RWPE1 (cell line): ENCODE measurements around the gene LRP1B.

Source experiments
- CTCF ChIA-PET: fragments of 350-600 bp; sonication (Branson Sonifier 250); formaldehyde crosslinking; extraction: SDS; loops from one replicate; lab custom pipeline; 2021; lab: Yijun Ruan, JAX
- POLR2A ChIA-PET: fragments of 400-600 bp; formaldehyde crosslinking; extraction: SDS; loops from one replicate; lab custom pipeline; 2020; ENCODE audit warnings: antibody characterized with exemption; ENCODE audit not compliant: low non-redundant PET; lab: Yijun Ruan, JAX
- DNase-seq: peaks from one replicate; pipeline ENCODE4 v3.0.0; 2012; ENCODE audit warnings: low spot score
- H3K27ac ChIP-seq: fragments of 450-650 bp; 2 replicates; pipeline ENCODE4 v1.5.1; 2017
- CTCF ChIP-seq: fragments of 450-650 bp; conservative IDR thresholded peaks from 2 replicates; pipeline ENCODE4 v1.5.1; 2017; ENCODE audit warnings: low read depth, mild to moderate bottlenecking

Gene LRP1B

DNA sequence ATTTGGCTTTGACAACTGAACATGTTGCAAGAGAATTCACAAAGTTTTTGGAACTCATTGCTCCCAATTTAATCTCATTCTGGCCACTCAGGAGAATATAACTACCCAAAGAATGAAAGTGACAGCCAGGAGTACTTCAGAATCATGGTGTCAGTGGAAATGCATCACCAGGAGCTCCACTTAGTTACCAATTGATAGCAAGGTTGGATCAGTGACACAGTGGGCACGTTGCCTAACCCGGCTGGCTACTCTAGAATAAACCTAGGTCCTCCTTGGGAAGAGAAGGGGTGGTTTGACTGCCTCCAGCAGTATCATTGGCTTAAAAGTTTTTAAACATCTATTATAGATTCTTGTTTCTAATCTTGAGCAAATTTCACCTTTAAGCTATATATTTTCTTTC is 40.0 kb upstream of the LRP1B start:
- no peak for TF ChIP-seq CTCF
- no peak for DNase-seq
- no peak overlapping the region for H3K27ac ChIP-seq
- CTCF ChIA-PET = no interaction called here
- POLR2A ChIA-PET = no interaction called here

- no peak overlapping the region for H3K27ac ChIP-seq
- CTCF ChIA-PET = interaction anchor here (0.6 to 1.5 kb wide), 3 partner anchors 527 to 1155 kb away, joined by 3 to 8 read pairs (median 3); no protein-coding TSS in a partner anchor
- POLR2A ChIA-PET = no interaction called here
- TF ChIP-seq CTCF = no peak
- peak; percentile 4 for DNase-seq
Observed at GRCh38 chr2:142165790-142166189, 35.0 kb upstream of the LRP1B start.

GRCh38 chr2:142153601-142154000 is 22.8 kb upstream of the LRP1B start:
- no peak for DNase-seq
- POLR2A ChIA-PET = no interaction called here
- H3K27ac ChIP-seq = no peak overlapping the region
- CTCF ChIA-PET = no interaction called here
- no peak for TF ChIP-seq CTCF

GRCh38 chr2:142150453-142150852 is 19.6 kb upstream of the LRP1B start:
- POLR2A ChIA-PET = no interaction called here
- no peak overlapping the region for H3K27ac ChIP-seq
- CTCF ChIA-PET = no interaction called here
- TF ChIP-seq CTCF = no peak
- no peak for DNase-seq

GRCh38 chr2:142144547-142144946 is 13.7 kb upstream of the LRP1B start:
- TF ChIP-seq CTCF = no peak
- ChIA-PET CTCF (interaction anchor here (0.6 kb wide), 1 partner anchor 601 kb away, joined by 3 read pairs; no protein-coding TSS in a partner anchor), POLR2A (no interaction called here)
- H3K27ac ChIP-seq = no peak overlapping the region
- DNase-seq = no peak

DNA sequence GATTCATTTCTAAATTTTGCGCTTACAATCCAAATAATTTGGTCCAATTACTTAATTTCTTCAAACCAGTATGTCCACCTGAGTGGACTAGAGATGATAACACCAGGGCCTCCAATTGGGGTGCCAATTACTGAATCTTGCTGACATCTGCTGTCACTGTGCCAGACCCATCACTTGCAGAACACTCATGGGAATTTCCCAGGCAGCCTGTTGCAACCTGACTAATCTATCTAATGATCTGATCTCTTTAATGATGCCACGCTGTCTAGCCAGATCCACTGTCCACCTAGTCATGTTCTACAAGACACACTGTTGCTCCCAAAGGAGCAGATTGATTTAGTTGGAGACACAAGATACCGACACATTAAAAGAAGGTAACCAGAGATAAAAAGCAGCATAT is 11.8 kb upstream of the LRP1B start:
- no peak for TF ChIP-seq CTCF
- ChIA-PET CTCF (no interaction called here), POLR2A (no interaction called here)
- no peak overlapping the region for H3K27ac ChIP-seq
- no peak for DNase-seq
